Cerebellar cortex (tissue), 1 donor: Measurements from ENCODE around the gene CRIP1.
A peak's percentile ranks its signal among the peaks of the same experiment; 100 is the strongest.

Experiments
- DNase-seq: peaks from one replicate; pipeline ENCODE4 v3.0.0-alpha.2; 2015; ENCODE audit warnings: low spot score

The CRIP1 gene

GRCh38 chr14:105492971-105493871 is 6.5 kb downstream of the CRIP1 start:
- no peak for DNase-seq

GRCh38 chr14:105493921-105494605 is 7.4 kb downstream of the CRIP1 start:
- DNase-seq, result no peak

- no peak for DNase-seq
Observed at GRCh38 chr14:105494606-105494929, 7.9 kb downstream of the CRIP1 start.

- peak; percentile 48 for DNase-seq
Observed at GRCh38 chr14:105495101-105495989, 8.7 kb downstream of the CRIP1 start.

- DNase-seq, result no peak
Observed at GRCh38 chr14:105495990-105496830, 9.5 kb downstream of the CRIP1 start.

- no peak for DNase-seq
Observed at GRCh38 chr14:105496831-105497591, 10.3 kb downstream of the CRIP1 start.

GRCh38 chr14:105497671-105498429 is 11.2 kb downstream of the CRIP1 start:
- DNase-seq, result no peak

- DNase-seq, result no peak
Observed at GRCh38 chr14:105498430-105499255, 12.0 kb downstream of the CRIP1 start.

- no peak for DNase-seq
Observed at GRCh38 chr14:105499256-105500035, 12.8 kb downstream of the CRIP1 start.

GRCh38 chr14:105500036-105500725 is 13.5 kb downstream of the CRIP1 start:
- no peak for DNase-seq

GRCh38 chr14:105500726-105501101 is 14.0 kb downstream of the CRIP1 start:
- DNase-seq, result no peak

- DNase-seq, result no peak
Observed at GRCh38 chr14:105501504-105502291, 15.0 kb downstream of the CRIP1 start.

- DNase-seq, result no peak
Observed at GRCh38 chr14:105502446-105503295, 16.0 kb downstream of the CRIP1 start.

GRCh38 chr14:105503296-105503640 is 16.6 kb downstream of the CRIP1 start:
- DNase-seq, result no peak

- DNase-seq, result no peak
Observed at GRCh38 chr14:105503935-105504692, 17.4 kb downstream of the CRIP1 start.
